Heart right ventricle (tissue), 16 donors: ENCODE data around the gene LDLRAD4. TPM values are rescaled to one million over a fixed set of nuclear protein-coding genes. Genes with fewer than 3 reads are reported as not detected.

ENCODE experiments used
- ATAC-seq, 8 donors: fragments of 200-7000 bp; cut with Tn5 transposase; one replicate each; pipeline ENCODE4 v1.9.1; 2020; ENCODE audit warnings: mild to moderate bottlenecking in 8 of 8, moderate library complexity in 8 of 8, moderate number of reproducible peaks in 1 of 8
- DNase-seq, 2 donors: peaks; one replicate each; pipeline ENCODE4 v3.0.0-alpha.2; 2020
- H3K27ac ChIP-seq, 10 donors: fragments of 200-600 bp; sonication (generic) in 2 of 10; one replicate each; pipeline versions ENCODE4 v1.5.0 to v1.8.0; 2020 to 2022; ENCODE audit warnings: mild to moderate bottlenecking in 3 of 10
- H3K27me3 ChIP-seq, 7 donors: fragments of 200-600 bp; one replicate each; pipeline ENCODE4 v1.8.0; 2021 to 2022; ENCODE audit warnings: mild to moderate bottlenecking in 2 of 7
- H3K36me3 ChIP-seq, 9 donors: fragments of 200-600 bp; sonication (generic) in 1 of 9; one replicate each; pipeline versions ENCODE4 v1.5.0 to v1.8.0; 2020 to 2022; ENCODE audit warnings: mild to moderate bottlenecking in 2 of 9
- H3K4me1 ChIP-seq, 9 donors: fragments of 200-600 bp; sonication (generic) in 1 of 9; one replicate each; pipeline versions ENCODE4 v1.5.0 to v1.8.0; 2020 to 2022; ENCODE audit warnings: mild to moderate bottlenecking in 4 of 9
- H3K4me3 ChIP-seq, 10 donors: fragments of 200-600 bp; sonication (generic) in 2 of 10; one replicate each; pipeline versions ENCODE4 v1.5.0 to v1.8.0; 2020 to 2022; ENCODE audit warnings: mild to moderate bottlenecking in 7 of 10, moderate library complexity in 2 of 10
- H3K9me3 ChIP-seq, 11 donors: fragments of 200-600 bp in 10 of 11; sonication (generic) in 2 of 11; one replicate each; pipeline versions ENCODE4 v1.5.0 to v1.8.0; 2013 to 2022; ENCODE audit warnings: mild to moderate bottlenecking in 2 of 11, control low read depth in 1 of 11, moderate library complexity in 1 of 11
- WGBS, 2 donors: extraction: QIAGEN DNeasy Blood & Tissue Kit; methylation state at CpG; one replicate each; pipeline ENCODE4 v1.1.7; 2013; ENCODE audit warnings: inconsistent platforms in 1 of 2; 5-methylcytosine and 5-hydroxymethylcytosine counted together
- intact Hi-C, 10 donors: fragments of 100-400 bp; cut with DNase I; formaldehyde crosslinking; loops; one replicate each; pipeline versions ENCODE4 v1.11.1 to v1.14.2; 2022
- polyA plus RNA-seq, 2 donors: library from polyadenylated mRNA; stranded (reverse); fragments of 200-250 nt; gene quantifications; one replicate each; pipeline ENCODE4 v1.2.3, GENCODE V29; 2013
- total RNA-seq, 10 donors: library from RNA; stranded (reverse); fragmentation: NEBNext Ultra II Directional in 3 of 10; extraction: Animal tissue kit (Norgen Biotek cat#: 25700) in 3 of 10; gene quantifications; one replicate each; pipeline versions ENCODE4 v1.2.1 to v1.2.4, GENCODE V29; 2021 to 2023
- TF ChIP-seq, protein P1 (sequence below), 9 donors: fragments of 200-600 bp; sonication (generic) in 2 of 9; IDR thresholded peaks; one replicate each; pipeline versions ENCODE4 v1.5.0 to v1.8.0; 2021 to 2022; ENCODE audit warnings: antibody characterized with exemption in 9 of 9, mild to moderate bottlenecking in 5 of 9, moderate library complexity in 1 of 9
- donor health status: Arrhythmogenic right ventricular cardiomyopathy.
- donor health status: ischemic (EF 13 %, LVEDD 7.1; RV severe dilation, severe dysfunction).
- donor health status: healthy with polysubstance abuse.
- donor health status: DM: no; HTN: yes; CAD: no.
- donor health status: DM: no; HTN: no; CAD: no.
- donor health status: ischemic (EF 25% LVEDD 6.9; RV normal size, moderate dysfunction).
- donor health status: ischemic (EF 25% LVEDD 5.7; RV mildly dilated, moderate dysfunction).
- donor health status: healthy.
- donor health status: DM: yes; HTN: yes; CAD: no.
- donor health status: Ischemic cardiomyopathy.
- donor health status: ischemic (EF 35%, LVEDD 5.7; RV mildly dilated, moderate dysfunction).
- donor health status: nonischemic (EF 11% LVEDD 7.7; RV severe dilation, severe dysfunction).
- donor health status: DM: yes; HTN: yes; CAD: no.
- donor health status: PGD.
- donor health status: ischemic (EF 29% LVEDD 5.4; RV normal size, mild dysfunction).
- donor health status: nonischemic (EF 23%, LVEDD 6.1; RV moderate dilation, normal function).

LDLRAD4 gene
- total and polyA plus RNA-seq, 12 donors, result 5.4 to 74.6 (median 34.6) TPM

GRCh38 chr18:13565228-13565627, 346.7 kb downstream of the LDLRAD4 start:
- TF ChIP-seq, protein P1, sequence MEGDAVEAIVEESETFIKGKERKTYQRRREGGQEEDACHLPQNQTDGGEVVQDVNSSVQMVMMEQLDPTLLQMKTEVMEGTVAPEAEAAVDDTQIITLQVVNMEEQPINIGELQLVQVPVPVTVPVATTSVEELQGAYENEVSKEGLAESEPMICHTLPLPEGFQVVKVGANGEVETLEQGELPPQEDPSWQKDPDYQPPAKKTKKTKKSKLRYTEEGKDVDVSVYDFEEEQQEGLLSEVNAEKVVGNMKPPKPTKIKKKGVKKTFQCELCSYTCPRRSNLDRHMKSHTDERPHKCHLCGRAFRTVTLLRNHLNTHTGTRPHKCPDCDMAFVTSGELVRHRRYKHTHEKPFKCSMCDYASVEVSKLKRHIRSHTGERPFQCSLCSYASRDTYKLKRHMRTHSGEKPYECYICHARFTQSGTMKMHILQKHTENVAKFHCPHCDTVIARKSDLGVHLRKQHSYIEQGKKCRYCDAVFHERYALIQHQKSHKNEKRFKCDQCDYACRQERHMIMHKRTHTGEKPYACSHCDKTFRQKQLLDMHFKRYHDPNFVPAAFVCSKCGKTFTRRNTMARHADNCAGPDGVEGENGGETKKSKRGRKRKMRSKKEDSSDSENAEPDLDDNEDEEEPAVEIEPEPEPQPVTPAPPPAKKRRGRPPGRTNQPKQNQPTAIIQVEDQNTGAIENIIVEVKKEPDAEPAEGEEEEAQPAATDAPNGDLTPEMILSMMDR (IDR thresholded peaks at IDR 0.05), result peak in 2 of 9 donors; percentile 10 to 16
- Histone ChIP-seq H3K4me3 (no peak overlapping the region), H3K36me3 (no peaks in the 10 kb centered on the region), H3K27me3 (no peaks in the 10 kb centered on the region), H3K9me3 (no peaks in the 10 kb centered on the region), H3K4me1 (peaks cover 15 to 78% (median 37%) of the 10 kb centered on the region in 9 donors), H3K27ac (peak overlapping the region; percentile 22 to 90 (median 68))
- ATAC-seq (peak; percentile 79 to 92 (median 85)), DNase-seq (peak; percentile 63 to 80)
- intact Hi-C loops, result loop anchor here in 3 of 10 donors (1.0 to 10.0 kb wide), 3 partner anchors 46 to 160 kb away; partner anchors contain the start of genes FAM210A (in 1 of the 3) and RNMT (in 1 of the 3)
- WGBS, 2 donors, result 53 to 71% methylated on average over 17 of the region's 17 CpGs

- ATAC-seq, result peak in 3 of 8 donors; percentile 16 to 40 (median 23)
- intact Hi-C loops, result loop anchor here in 2 of 10 donors (5.0 to 10.0 kb wide), 2 partner anchors 45 to 158 kb away; partner anchors contain the start of genes FAM210A (in 1 of the 2) and RNMT (in 1 of the 2)
- peak; percentile 27 to 36 for DNase-seq
- H3K9me3 ChIP-seq, result no peaks in the 10 kb centered on the region
- peak overlapping the region in 7 of 10 donors; percentile 5 to 90 (median 78) for H3K27ac ChIP-seq
- H3K36me3 ChIP-seq, result no peaks in the 10 kb centered on the region
- TF ChIP-seq, protein P1 (IDR thresholded peaks at IDR 0.05), result no peak
- H3K27me3 ChIP-seq, result no peaks in the 10 kb centered on the region
- peaks cover 15 to 77% (median 37%) of the 10 kb centered on the region in 9 donors for H3K4me1 ChIP-seq
- no peak overlapping the region for H3K4me3 ChIP-seq
- 74 to 78% methylated on average over 18 of the region's 18 CpGs for WGBS, 2 donors
These were observed 348.6 kb downstream of the LDLRAD4 start for GRCh38 chr18:13566941-13567746.

DNA sequence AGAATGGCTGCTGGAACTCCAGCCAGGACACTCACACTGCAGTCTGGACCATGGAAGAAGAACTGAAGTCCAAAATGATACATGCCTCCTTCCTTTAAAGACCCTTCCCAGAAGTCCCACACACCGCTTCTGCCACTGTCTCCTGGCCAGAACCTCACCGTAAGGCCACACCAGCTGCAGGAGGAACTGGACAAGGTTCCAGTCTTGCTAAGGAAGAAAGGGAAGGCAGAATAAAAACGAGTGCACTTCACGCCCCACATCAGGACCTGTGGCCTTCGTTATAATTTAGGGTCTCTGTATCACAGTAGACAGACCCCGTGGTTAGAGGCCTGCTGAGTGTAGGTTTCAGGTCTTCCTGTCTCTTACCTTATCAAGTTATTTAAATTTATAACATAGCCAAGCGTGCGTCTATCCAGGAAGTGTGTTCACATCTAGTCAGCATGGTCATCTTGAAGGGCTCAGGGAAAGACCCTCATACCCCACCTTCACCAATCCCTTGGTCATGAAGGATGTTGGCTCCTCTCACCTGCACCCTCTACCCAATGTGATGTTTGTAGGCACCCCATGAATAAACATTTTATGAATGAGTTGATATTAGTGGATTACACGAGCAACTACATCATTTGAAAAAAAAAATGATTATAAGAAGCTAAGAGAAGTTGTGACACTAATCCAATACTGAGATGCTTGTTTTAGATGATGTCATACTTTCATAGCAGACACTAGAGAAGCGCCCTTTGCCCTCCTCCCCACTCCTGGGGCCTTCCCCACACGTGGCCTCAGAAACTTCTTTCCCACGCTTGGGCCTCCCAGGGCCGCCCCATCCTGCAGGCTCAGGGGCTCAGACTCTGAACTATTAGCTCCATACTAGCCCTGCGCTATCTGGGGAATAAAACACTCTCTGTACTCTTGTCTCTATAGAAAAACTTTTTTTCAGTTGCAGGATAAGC, 350.2 kb downstream of the LDLRAD4 start:
- H3K4me3 ChIP-seq, result no peak overlapping the region
- ATAC-seq, result no peak
- intact Hi-C loops, result loop anchor here in 2 of 10 donors (5.0 to 10.0 kb wide), 2 partner anchors 44 to 156 kb away; partner anchors contain the start of genes FAM210A (in 1 of the 2) and RNMT (in 1 of the 2)
- H3K27ac ChIP-seq, result peak overlapping the region in 2 of 10 donors; percentile 43 to 90
- peaks cover 6 to 62% (median 22%) of the 10 kb centered on the region in 9 donors for H3K4me1 ChIP-seq
- H3K36me3 ChIP-seq, result no peaks in the 10 kb centered on the region
- TF ChIP-seq, protein P1 (IDR thresholded peaks at IDR 0.05), result no peak
- H3K9me3 ChIP-seq, result no peaks in the 10 kb centered on the region
- WGBS, 2 donors, result 77 to 80% methylated on average over 14 of the region's 14 CpGs
- no peaks in the 10 kb centered on the region for H3K27me3 ChIP-seq
- no peak for DNase-seq

- H3K27ac ChIP-seq, result no peak overlapping the region
- H3K4me1 ChIP-seq, result peaks cover 0 to 47% (median 7%) of the 10 kb centered on the region in 9 donors
- WGBS, 2 donors, result 79 to 82% methylated on average over 17 of the region's 17 CpGs
- DNase-seq (no peak), ATAC-seq (no peak)
- TF ChIP-seq, protein P1 (IDR thresholded peaks at IDR 0.05), result no peak
- intact Hi-C loops, result no loop called here
- H3K4me3 ChIP-seq, result no peak overlapping the region
- H3K36me3 ChIP-seq, result no peaks in the 10 kb centered on the region
- peaks cover 0 to 3% (median 0%) of the 10 kb centered on the region in 11 donors for H3K9me3 ChIP-seq
- no peaks in the 10 kb centered on the region for H3K27me3 ChIP-seq
These were observed 351.7 kb downstream of the LDLRAD4 start for GRCh38 chr18:13570216-13570615.
